ENCODE results near the gene OSBP2. TPM values are rescaled to one million over a fixed set of nuclear protein-coding genes. Genes with fewer than 3 reads are reported as not detected.

Gene OSBP2
- total RNA-seq, 2 donors from 2014 or later: 6.8 to 11.1 TPM

DNA sequence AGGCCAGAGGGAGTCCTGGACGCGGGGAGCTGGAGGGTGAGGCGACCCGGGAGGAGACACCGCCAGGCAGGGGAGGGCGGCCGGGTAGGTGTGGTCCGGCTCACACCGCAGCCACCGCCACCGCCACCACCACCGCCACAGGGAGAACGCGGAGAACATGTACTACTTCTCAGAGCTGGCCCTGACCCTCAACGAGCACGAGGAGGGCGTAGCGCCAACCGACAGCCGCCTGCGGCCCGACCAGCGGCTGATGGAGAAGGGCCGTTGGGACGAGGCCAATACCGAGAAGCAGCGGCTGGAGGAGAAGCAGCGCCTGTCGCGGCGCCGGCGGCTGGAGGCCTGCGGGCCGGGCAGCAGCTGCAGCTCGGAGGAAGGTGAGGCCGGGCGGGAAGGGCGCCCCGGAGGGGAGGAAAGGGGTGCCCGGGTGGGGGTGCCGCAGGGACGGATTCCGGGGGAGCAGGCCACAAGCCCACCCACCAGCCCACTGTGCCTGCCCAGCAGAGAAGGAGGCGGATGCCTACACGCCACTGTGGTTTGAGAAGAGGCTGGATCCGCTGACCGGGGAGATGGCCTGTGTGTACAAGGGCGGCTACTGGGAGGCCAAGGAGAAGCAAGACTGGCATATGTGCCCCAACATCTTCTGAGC is 211.1 kb downstream of the OSBP2 start:
- DNase-seq: peak; percentile 36
- TF ChIP-seq, protein P1, sequence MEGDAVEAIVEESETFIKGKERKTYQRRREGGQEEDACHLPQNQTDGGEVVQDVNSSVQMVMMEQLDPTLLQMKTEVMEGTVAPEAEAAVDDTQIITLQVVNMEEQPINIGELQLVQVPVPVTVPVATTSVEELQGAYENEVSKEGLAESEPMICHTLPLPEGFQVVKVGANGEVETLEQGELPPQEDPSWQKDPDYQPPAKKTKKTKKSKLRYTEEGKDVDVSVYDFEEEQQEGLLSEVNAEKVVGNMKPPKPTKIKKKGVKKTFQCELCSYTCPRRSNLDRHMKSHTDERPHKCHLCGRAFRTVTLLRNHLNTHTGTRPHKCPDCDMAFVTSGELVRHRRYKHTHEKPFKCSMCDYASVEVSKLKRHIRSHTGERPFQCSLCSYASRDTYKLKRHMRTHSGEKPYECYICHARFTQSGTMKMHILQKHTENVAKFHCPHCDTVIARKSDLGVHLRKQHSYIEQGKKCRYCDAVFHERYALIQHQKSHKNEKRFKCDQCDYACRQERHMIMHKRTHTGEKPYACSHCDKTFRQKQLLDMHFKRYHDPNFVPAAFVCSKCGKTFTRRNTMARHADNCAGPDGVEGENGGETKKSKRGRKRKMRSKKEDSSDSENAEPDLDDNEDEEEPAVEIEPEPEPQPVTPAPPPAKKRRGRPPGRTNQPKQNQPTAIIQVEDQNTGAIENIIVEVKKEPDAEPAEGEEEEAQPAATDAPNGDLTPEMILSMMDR (conservative IDR thresholded peaks at IDR 0.05): no peak
- Mint-ChIP-seq H3K36me3 (ENCODE audit: low read depth) (peaks cover 51% of the 10 kb centered on the region), H3K4me3 (no peak overlapping the region), H3K4me1 (no peaks in the 10 kb centered on the region), H3K27ac (no peak overlapping the region), H3K9me3 (peaks cover 2% of the 10 kb centered on the region), H3K27me3 (ENCODE audit: insufficient read depth) (no peaks in the 10 kb centered on the region)
- no peaks in the 10 kb centered on the region for H3K27me3 ChIP-seq (ENCODE audit: control insufficient read depth, insufficient read depth, low read length, poor library complexity, severe bottlenecking)
- no peak overlapping the region for H3K4me3 ChIP-seq (ENCODE audit: low read length)
- WGBS, 2 experiments (ENCODE audit: insufficient coverage in 1 of 2, insufficient read length in 1 of 2): 95 to 98% methylated on average over 18 to 49 of the region's 49 CpGs
- H3K9ac ChIP-seq (ENCODE audit: extremely low read depth, low read length, poor library complexity, severe bottlenecking): no peak overlapping the region
- no peaks in the 10 kb centered on the region for H3K4me1 ChIP-seq (ENCODE audit: control insufficient read depth, insufficient read depth, low read length)
- no peak overlapping the region for H3K27ac ChIP-seq (ENCODE audit: low read depth, low read length)
- no peaks in the 10 kb centered on the region for H3K9me3 ChIP-seq (ENCODE audit: control insufficient read depth, low read length)
- H3K36me3 ChIP-seq (ENCODE audit: control insufficient read depth, insufficient read depth, low read length): peaks cover 16% of the 10 kb centered on the region

DNA sequence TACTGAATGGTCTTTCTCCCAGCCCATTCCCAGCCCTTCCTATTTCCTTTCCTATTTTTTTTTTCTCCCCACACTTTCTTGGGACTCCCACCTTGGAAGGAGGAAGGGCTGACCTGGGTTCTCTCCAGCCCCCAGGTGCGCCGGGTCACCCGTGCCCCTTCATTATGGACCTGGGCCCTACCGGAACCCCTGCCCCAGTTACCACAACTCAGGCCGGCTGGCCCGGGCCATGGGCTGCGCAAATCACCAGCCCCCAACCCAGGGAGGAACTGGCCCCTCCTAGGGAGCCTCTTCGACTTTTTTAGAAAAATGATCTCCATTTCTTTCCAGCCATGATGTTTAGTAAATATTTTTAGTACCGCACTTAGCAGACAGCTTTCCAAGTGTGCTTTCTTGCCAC is 211.7 kb downstream of the OSBP2 start:
- H3K36me3 ChIP-seq (ENCODE audit: control insufficient read depth, insufficient read depth, low read length): peaks cover 16% of the 10 kb centered on the region
- Mint-ChIP-seq H3K4me3 (no peak overlapping the region), H3K27me3 (ENCODE audit: insufficient read depth) (no peaks in the 10 kb centered on the region), H3K4me1 (no peaks in the 10 kb centered on the region), H3K36me3 (ENCODE audit: low read depth) (peaks cover 47% of the 10 kb centered on the region), H3K27ac (no peak overlapping the region), H3K9me3 (peaks cover 2% of the 10 kb centered on the region)
- H3K9me3 ChIP-seq (ENCODE audit: control insufficient read depth, low read length): no peaks in the 10 kb centered on the region
- no peak overlapping the region for H3K9ac ChIP-seq (ENCODE audit: extremely low read depth, low read length, poor library complexity, severe bottlenecking)
- no peak for DNase-seq
- no peaks in the 10 kb centered on the region for H3K4me1 ChIP-seq (ENCODE audit: control insufficient read depth, insufficient read depth, low read length)
- H3K4me3 ChIP-seq (ENCODE audit: low read length): no peak overlapping the region
- no peak overlapping the region for H3K27ac ChIP-seq (ENCODE audit: low read depth, low read length)
- 93 to 97% methylated on average over 6 to 9 of the region's 9 CpGs for WGBS, 2 experiments (ENCODE audit: insufficient coverage in 1 of 2, insufficient read length in 1 of 2)
- TF ChIP-seq, protein P1 (conservative IDR thresholded peaks at IDR 0.05): no peak
- no peaks in the 10 kb centered on the region for H3K27me3 ChIP-seq (ENCODE audit: control insufficient read depth, insufficient read depth, low read length, poor library complexity, severe bottlenecking)

DNA sequence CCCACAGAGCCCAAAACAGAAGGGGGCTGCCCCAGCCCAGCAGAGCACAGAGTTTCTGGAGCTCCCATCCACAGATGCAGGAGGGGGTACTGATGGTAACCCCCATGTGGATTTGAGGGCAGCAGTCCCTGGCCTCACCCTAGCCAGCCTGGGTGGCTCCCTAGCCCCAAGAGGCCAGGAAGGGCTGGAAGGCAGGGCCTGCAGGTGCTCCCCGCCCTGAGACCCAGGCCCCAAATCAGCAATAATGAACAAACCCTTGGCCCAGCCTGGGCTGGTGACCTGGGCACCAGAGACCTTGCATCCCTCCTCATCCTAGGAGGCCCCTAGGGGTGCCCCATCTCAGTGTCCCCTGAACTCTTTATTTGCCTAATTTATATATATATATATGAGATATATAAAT is 212.3 kb downstream of the OSBP2 start:
- Histone ChIP-seq H3K27ac (ENCODE audit: low read depth, low read length) (no peak overlapping the region), H3K9ac (ENCODE audit: extremely low read depth, low read length, poor library complexity, severe bottlenecking) (no peak overlapping the region), H3K36me3 (ENCODE audit: control insufficient read depth, insufficient read depth, low read length) (peaks cover 15% of the 10 kb centered on the region), H3K27me3 (ENCODE audit: control insufficient read depth, insufficient read depth, low read length, poor library complexity, severe bottlenecking) (no peaks in the 10 kb centered on the region), H3K4me1 (ENCODE audit: control insufficient read depth, insufficient read depth, low read length) (no peaks in the 10 kb centered on the region), H3K9me3 (ENCODE audit: control insufficient read depth, low read length) (no peaks in the 10 kb centered on the region), H3K4me3 (ENCODE audit: low read length) (no peak overlapping the region)
- Mint-ChIP-seq H3K9me3 (no peaks in the 10 kb centered on the region), H3K27ac (no peak overlapping the region), H3K4me3 (no peak overlapping the region), H3K36me3 (ENCODE audit: low read depth) (peaks cover 43% of the 10 kb centered on the region), H3K27me3 (ENCODE audit: insufficient read depth) (no peaks in the 10 kb centered on the region), H3K4me1 (no peaks in the 10 kb centered on the region)
- WGBS, 2 experiments (ENCODE audit: insufficient coverage in 1 of 2, insufficient read length in 1 of 2): 90% methylated on average over 1 of the region's 1 CpG; no CpG with 5 or more reads in 1 of the 2 experiments
- TF ChIP-seq, protein P1 (conservative IDR thresholded peaks at IDR 0.05): no peak
- no peak for DNase-seq
